GM21515 (cell line): ENCODE measurements around the gene MKS1.

Experiments
- ATAC-seq: cut with Tn5 transposase; IDR thresholded peaks from one replicate; pipeline ENCODE4 v1.9.1; 2021; ENCODE audit not compliant: unreplicated experiment

The MKS1 gene

GRCh38 chr17:58204796-58205195, 14.3 kb downstream of the MKS1 start:
- no peak for ATAC-seq

DNA sequence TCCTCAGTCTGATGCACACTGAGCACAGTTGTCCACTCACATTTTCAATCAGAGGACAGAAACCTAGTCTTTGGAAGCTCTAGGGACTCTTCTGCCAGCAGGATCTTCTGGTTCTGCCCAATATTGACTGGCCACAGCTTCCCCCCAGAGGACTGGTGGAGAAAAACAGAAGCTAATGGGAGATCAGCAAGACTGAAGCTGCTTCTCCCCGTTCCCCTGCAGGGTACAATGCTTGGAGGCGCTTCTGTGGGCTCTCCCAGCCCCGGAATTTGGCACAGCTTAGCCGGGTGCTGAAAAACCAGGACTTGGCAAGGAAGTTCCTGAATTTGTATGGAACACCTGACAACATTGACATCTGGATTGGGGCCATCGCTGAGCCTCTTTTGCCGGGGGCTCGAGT, 16.2 kb downstream of the MKS1 start:
- no peak for ATAC-seq

- ATAC-seq, result no peak
These were observed 18.9 kb downstream of the MKS1 start for GRCh38 chr17:58200024-58200633.

DNA sequence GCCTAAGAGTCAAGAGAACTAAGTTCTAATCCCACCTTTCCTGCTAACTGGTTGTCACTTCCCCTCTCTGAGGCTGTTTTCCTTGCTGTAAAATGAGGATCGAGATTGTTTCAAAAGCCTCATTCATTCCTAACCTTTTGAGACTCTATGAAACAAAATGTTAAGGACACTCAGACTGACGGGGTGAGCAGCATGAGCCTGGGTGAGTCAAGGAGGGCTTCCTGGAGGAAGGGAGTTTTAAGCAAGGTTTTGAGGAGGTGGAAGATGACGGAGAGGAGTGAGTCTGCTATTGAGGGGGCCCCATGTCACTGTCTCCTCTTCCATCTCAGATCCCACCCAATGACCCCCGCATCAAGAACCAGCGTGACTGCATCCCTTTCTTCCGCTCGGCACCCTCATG, 22.4 kb downstream of the MKS1 start:
- ATAC-seq, result no peak

GRCh38 chr17:58195518-58196123, 23.4 kb downstream of the MKS1 start:
- ATAC-seq, result no peak

DNA sequence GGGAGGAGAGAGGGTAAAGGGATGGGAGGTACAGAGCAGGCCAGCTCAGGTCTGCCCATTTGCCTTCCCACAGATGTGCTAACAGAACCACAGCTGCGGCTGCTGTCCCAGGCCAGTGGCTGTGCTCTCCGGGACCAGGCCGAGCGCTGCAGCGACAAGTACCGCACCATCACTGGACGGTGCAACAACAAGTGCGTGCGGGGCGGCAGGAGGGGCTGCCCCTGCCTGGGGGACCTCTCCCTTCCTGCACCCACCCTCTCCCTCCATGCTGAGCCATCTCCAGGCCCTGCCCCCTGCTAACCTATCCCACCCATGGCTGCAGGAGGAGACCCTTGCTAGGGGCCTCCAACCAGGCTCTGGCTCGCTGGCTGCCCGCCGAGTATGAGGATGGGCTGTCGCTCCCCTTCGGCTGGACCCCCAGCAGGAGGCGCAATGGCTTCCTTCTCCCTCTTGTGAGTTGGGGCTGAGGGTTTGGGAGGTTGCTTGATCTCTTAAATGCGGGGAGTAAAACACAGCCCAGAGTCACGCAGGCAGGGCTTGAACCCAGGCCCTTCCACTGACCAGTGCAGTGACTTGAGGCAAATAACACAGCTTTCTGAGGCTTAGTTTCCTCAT, 25.3 kb downstream of the MKS1 start:
- ATAC-seq, result no peak

- ATAC-seq, result no peak
These were observed 26.4 kb downstream of the MKS1 start, which contains the start of gene EPX for GRCh38 chr17:58192612-58193011. Gene EPX, plus strand, starts transcription at chr17:58192726. Its CDS starts 121 bp downstream, at chr17:58192847.

GRCh38 chr17:58191241-58191896, 27.7 kb downstream of the MKS1 start:
- no peak for ATAC-seq

DNA sequence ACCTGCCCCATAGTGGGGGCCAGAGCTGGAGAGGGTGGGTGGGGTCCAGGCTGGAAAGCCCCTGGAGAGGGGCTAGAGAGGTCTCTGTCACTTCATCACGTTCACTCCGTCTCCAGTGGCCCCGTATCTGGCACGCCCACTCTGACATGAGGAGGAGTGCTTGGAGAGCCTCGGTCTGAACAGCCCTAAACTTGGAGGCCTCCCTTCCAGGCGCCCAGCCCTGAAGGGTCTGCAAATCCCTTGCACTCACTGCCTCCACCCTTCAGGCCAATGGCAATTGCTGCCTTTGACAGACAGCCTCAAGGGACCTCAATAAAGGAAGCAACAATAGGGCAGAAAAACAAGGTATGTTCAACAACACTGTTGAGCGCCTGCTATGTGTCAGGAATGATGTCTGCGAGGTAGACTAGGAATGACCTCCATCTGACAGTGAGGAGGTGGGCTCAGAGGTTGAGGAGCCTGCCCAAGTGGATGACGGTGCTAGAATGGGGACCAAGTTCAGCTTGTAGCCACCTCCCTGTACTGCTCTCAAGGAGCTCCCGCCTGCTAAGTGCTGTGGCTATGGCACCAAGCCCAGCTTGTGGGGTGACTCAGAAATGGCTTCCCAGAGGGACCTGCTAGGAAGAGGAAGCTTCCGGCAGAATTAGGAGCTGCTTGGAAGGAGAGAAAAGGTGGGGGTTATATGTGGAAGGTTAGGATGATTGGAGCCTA, 29.5 kb downstream of the MKS1 start:
- ATAC-seq, result no peak

- ATAC-seq, result no peak
These were observed 31.4 kb downstream of the MKS1 start for GRCh38 chr17:58187675-58188074.

DNA sequence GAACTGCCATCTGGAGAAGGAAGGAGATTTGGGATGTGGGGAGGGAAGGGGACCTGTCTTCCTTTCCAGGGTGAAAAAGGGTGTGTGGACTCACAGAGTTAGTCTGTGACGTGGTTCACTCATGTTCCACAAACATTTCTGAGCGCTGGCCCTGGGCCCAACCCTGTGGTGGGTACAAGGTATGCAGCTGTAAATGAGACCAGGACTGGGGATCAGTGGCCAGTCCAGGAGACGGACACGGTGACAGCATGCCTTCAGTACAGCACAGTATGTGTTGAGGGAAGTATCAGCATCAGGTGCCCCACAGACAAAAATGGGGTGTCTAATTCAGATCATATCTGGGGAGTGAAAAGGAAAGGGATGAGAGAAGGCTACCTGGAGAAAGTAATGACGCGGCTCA, 32.0 kb downstream of the MKS1 start:
- no peak for ATAC-seq

DNA sequence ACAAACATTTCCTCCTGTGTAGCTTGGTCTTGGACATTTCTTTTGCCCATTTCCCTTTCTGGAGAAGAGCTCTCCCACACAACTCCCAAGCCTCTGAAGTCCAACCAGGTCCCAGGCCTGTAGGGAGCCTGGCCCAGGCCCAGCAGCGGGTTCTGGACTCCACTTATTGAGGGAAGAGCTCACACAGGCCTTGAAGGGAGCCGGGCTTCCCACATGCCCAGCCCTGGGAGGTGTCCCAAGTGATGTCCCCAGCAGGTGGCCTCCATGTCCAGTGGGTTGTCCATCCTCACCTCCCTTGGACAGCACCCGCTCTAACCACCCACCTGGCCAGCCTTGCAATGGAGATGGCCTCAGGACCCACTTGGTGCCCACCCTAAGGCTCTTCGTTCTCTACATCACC, 32.5 kb downstream of the MKS1 start:
- no peak for ATAC-seq

DNA sequence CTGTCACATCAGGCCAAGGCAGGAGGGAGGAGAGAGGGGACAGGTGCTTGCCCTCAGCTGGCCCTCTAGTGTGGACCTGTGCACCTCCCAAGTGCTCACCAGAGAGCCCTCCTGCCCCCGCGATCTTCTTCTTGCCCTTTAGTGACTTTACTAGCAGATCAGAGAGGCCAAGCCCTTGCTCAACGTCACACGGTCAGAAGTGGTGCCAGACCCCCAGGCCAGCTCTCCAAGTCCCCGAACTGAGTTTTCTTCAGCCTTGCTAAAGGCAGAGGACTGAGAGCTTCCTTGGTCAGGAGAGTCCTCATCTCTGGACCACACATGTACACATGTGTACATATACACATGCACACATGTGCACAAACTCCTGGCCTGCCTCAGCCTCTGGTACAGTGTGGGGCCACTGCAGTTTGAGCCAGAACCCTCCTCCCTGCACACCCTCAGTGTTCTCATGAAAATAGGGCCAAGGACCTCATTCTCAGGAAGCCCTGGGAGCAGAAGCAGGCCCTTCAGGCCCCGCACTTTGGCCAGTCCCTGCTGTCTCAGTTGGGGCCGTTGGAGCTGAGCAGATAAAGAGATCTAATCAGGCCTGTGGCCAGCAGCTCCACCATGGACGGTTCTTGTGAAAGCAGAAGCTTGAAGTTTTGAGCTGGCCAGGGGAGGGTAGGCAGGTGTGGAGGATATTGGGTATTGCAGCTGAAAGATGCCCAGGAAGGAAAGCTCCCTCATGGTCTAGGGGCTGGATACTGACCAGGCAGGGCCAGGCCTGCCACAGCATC, 33.9 kb downstream of the MKS1 start:
- ATAC-seq, result no peak

DNA sequence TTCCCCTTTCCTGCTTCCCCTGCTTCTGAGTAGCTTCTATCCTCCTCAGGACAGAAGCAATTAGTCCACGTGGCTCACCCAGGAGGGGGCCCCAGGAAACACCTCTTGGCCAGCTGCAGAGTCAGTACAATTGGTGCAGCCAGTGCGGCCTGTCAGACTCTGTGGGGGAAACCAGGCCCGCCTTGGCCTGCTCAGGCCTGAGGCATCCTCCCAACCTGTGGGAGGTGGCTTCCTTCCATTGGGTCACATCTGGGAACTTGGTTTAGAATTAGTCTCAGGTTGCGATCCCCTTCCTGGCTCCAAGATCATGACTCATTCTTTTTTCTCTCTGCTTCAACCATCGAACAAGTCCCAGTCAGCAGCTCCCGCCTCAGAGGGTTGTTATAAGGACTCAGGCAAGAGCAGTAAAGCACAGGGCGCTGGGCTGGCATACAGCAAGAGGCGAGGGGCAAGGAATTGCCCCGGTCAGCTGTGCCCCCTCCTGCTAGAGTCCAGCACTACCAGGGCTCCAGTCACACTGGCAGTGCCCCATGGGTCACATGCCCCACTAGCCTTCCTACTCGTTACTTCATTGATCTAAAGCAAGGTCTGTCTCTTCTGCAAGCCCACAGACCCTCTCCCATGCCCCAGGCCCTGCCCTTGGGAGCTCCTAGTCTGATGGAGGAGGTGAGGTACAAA, 34.6 kb downstream of the MKS1 start:
- ATAC-seq, result no peak

DNA sequence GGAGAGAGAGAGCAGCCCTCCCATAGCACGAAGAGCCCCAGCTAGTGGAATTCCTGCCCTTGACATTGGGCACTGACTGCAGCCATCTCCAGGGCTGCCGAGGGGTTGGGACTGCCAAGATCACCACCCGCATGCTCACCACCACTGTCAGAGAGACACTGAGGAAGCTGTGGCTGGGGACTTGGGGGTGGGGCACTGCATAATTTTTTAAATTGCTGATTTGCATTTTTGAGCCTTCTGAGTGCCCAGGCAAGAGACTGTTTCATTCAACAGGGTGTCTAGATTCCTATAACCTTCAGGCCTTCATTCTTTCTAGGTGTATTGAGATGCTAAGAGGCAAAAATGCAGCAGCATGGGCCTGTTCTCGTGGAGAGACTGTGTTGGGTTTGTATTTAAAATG, 35.5 kb downstream of the MKS1 start:
- no peak for ATAC-seq

GRCh38 chr17:58181796-58182195, 37.3 kb downstream of the MKS1 start:
- ATAC-seq, result no peak

- no peak for ATAC-seq
These were observed 42.9 kb downstream of the MKS1 start for GRCh38 chr17:58176200-58176599.

- ATAC-seq, result no peak
These were observed 44.2 kb downstream of the MKS1 start for GRCh38 chr17:58174871-58175270.

DNA sequence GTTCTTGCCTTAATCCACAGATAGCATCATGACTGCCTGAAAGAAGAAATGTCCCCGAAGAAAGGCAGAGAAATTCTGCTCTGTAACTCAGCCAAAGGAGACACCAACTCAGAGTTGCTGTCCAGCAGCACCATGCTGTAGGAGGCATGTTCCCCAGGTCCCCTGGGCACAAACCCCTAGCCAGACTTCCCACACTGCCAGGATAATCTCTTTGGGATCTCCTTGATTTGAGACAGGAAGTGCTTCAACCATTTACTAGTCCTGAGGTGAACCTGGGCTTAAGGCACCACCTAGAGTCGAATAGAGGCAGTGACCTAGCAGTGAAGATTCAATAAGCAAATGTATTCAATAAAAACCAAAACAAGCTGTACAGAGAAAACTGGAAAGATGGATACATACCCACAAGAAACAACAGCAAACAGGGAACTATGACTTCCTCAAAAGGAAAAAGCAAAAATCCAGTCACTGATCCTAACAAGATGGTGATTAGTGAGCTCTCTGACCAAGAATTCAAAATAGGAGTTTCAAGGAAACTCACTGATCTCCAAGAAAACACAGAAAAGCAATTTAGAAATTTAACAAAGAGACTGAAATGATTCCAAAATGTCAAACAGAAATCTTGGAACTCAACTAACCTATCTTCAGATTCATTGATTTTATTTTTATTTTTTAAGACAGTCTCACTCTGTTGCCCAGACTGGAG, 46.5 kb downstream of the MKS1 start:
- ATAC-seq, result no peak

DNA sequence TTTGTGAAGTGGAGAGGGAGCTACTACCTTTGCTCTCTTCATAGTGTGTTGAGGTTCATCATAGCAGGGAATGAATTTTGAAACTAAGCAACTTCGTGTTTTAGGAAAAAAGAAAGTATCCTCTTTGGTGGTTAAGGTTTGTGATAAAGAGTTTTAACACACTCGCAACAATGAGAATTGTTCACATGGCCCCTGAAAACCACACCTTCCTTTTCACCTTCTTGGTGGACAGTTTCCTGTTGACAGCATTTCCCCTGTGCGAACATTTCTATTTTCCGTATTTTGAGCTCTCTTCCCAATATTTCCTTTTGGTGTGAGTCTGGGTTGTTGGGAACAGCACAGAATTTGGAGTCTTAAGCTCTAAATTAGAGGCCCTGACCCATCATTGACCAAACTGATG, 48.4 kb downstream of the MKS1 start:
- no peak for ATAC-seq
